C4-2B (cell line): ENCODE results near the gene PARP1.

ENCODE experiments used
- H3K27ac ChIP-seq: fragments of 450-650 bp; 2 replicates; pipeline ENCODE4 v1.5.1; 2017
- CTCF ChIP-seq: fragments of 450-650 bp; conservative IDR thresholded peaks from 2 replicates; pipeline ENCODE4 v1.5.1; 2017; ENCODE audit warnings: mild to moderate bottlenecking
- ZFX ChIP-seq: fragments of 450-650 bp; IDR thresholded peaks from 2 replicates; pipeline ENCODE4 v1.6.1; 2017

PARP1 gene

DNA sequence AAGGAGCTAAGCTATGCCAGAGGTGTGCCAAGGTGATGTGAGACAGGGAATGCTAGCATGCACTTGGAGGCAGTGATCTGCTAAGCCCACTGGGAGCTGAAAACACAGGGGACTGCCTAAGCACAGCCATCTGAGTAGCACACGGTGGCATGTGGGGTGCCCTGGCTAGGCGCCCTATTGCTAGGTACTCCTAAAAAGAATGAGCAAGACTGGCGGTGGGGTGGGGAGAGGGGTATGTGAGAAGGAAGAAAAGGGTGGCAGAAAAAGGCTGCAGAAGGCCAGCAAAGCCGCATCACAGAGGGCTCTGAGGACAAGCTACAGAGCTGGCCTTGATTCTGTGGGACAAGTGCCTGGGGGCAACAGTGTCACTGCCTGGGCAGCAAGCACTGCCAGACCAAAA, 23.9 kb downstream of the PARP1 start:
- H3K27ac ChIP-seq, result no peak overlapping the region
- TF ChIP-seq CTCF, result no peak
- TF ChIP-seq ZFX, result no peak

- TF ChIP-seq CTCF, result no peak
- no peak for TF ChIP-seq ZFX
- H3K27ac ChIP-seq, result no peak overlapping the region
Measured at GRCh38 chr1:226382030-226382429, 25.9 kb downstream of the PARP1 start.

GRCh38 chr1:226381226-226381998, 26.5 kb downstream of the PARP1 start:
- TF ChIP-seq ZFX, result no peak
- TF ChIP-seq CTCF, result no peak

DNA sequence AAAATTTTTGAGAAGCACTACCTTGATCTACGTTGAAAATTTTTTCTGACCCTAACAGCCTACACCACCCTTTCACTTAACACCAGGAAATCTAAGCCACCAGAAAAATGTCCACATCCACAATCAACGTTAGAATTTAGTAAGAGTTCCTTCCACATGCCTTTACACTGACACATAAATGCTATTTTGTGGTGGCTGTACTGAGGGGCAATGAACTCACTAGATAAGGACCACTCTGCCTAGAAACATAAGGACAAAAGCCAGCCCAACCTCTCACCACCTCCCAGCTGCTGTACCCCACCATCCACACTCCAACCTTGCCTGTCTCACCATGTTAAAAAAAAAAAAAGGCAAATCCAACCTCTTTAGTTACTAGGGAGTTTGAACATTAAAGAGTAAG, 29.8 kb downstream of the PARP1 start:
- TF ChIP-seq ZFX (no peak), CTCF (no peak)
- no peak overlapping the region for H3K27ac ChIP-seq

More at GRCh38 chr1:226381226-226381998, 26.5 kb downstream of the PARP1 start:
- no peak overlapping the region for H3K27ac ChIP-seq

- H3K27ac ChIP-seq, result no peak overlapping the region
Measured at GRCh38 chr1:226376300-226376699, 31.6 kb downstream of the PARP1 start.

GRCh38 chr1:226373376-226373775, 34.5 kb downstream of the PARP1 start:
- TF ChIP-seq CTCF (no peak), ZFX (no peak)
- H3K27ac ChIP-seq, result no peak overlapping the region

More at GRCh38 chr1:226376300-226376699, 31.6 kb downstream of the PARP1 start:
- no peak for TF ChIP-seq CTCF
- TF ChIP-seq ZFX, result no peak

- no peak for TF ChIP-seq CTCF
- no peak for TF ChIP-seq ZFX
- no peak overlapping the region for H3K27ac ChIP-seq
Measured at GRCh38 chr1:226372885-226373284, 35.0 kb downstream of the PARP1 start.
